Left lung (tissue), 14 donors: ENCODE results near the gene SLC32A1. TPM values are rescaled to one million over a fixed set of nuclear protein-coding genes. Genes with fewer than 3 reads are reported as not detected.

ENCODE experiments used
- ATAC-seq: fragments of 200-7000 bp; cut with Tn5 transposase; one replicate; pipeline ENCODE4 v1.9.1; 2020; ENCODE audit warnings: moderate library complexity
- DNase-seq, 4 donors: peaks; one replicate each; pipeline ENCODE4 v3.0.0-alpha.2; 2013 to 2020
- H3K27ac ChIP-seq, 2 donors: fragments of 200-600 bp; sonication (generic) in 1 of 2; one replicate each; pipeline versions ENCODE4 v1.5.0 to v1.8.0; 2020 to 2021
- H3K27me3 ChIP-seq, 2 donors: fragments of 200-600 bp; sonication (generic) in 1 of 2; one replicate each; pipeline versions ENCODE4 v1.5.0 to v1.8.0; 2020 to 2021
- H3K36me3 ChIP-seq, 2 donors: fragments of 200-600 bp; sonication (generic) in 1 of 2; one replicate each; pipeline versions ENCODE4 v1.5.0 to v1.8.0; 2020 to 2021
- H3K4me1 ChIP-seq, 2 donors: fragments of 200-600 bp; one replicate each; pipeline ENCODE4 v1.8.0; 2021
- H3K4me3 ChIP-seq, 2 donors: fragments of 200-600 bp; sonication (generic) in 1 of 2; one replicate each; pipeline versions ENCODE4 v1.5.0 to v1.8.0; 2020 to 2021; ENCODE audit warnings: mild to moderate bottlenecking in 1 of 2
- H3K9me3 ChIP-seq, 2 donors: fragments of 200-600 bp; sonication (generic) in 1 of 2; one replicate each; pipeline versions ENCODE4 v1.5.0 to v1.8.0; 2020 to 2021
- CTCF ChIP-seq, 2 donors: fragments of 200-600 bp; sonication (generic) in 1 of 2; IDR thresholded peaks; one replicate each; pipeline versions ENCODE4 v1.5.0 to v1.8.0; 2021; ENCODE audit warnings: antibody characterized with exemption in 2 of 2
- intact Hi-C, 2 donors: fragments of 100-400 bp; cut with DNase I; formaldehyde crosslinking; loops; one replicate each; pipeline versions ENCODE4 v1.11.2 to v1.14.2; 2022
- long read RNA-seq, 12 donors: library from polyadenylated mRNA in 2 of 12; unstranded in 2 of 12; transcript quantifications; one replicate each; pipeline ENCODE4 v2.0.0 and lab custom pipeline, GENCODE V29; 2019 to 2026
- polyA plus RNA-seq, 6 donors: library from polyadenylated mRNA; unstranded; fragments of 120-200 nt; gene quantifications; one replicate each; pipeline ENCODE4 v1.2.1, GENCODE V29; 2013; ENCODE audit not compliant: insufficient read length in 6 of 6
- total RNA-seq, 2 donors: library from RNA; stranded (reverse); fragmentation: NEBNext Ultra II Directional; extraction: Animal tissue kit (Norgen Biotek cat#: 25700); gene quantifications; one replicate each; pipeline ENCODE4 v1.2.1, GENCODE V29; 2021
- donor health status: DM: no; HTN: yes; CAD: no.
- donor health status: DM: no; HTN: no; CAD: no.

Gene SLC32A1
- total RNA-seq (not detected), polyA plus RNA-seq (not detected)
- long read RNA-seq, donor 1: 0 reads
- long read RNA-seq, donor 2: 0 reads
- long read RNA-seq, donor 3: 0 reads
- long read RNA-seq, donor 4: 0 reads
- long read RNA-seq, donor 5: 0 reads
- long read RNA-seq, donor 6: 0 reads
- long read RNA-seq, donor 7: 0 reads
- long read RNA-seq, donor 8: 0 reads
- long read RNA-seq, donor 9: 0 reads
- long read RNA-seq, donor 10: 0 reads
- long read RNA-seq, donor 11, transcript SLC32A1-201 (2 exons, 2,574 nt): major isoform, 17 of 17 reads
- long read RNA-seq, donor 11, partial matches to known transcripts: 0 of 17 reads
- long read RNA-seq, donor 11, other reads (novel, unspliced or antisense): 0 of 17 reads
- long read RNA-seq, donor 12: 0 reads

DNA sequence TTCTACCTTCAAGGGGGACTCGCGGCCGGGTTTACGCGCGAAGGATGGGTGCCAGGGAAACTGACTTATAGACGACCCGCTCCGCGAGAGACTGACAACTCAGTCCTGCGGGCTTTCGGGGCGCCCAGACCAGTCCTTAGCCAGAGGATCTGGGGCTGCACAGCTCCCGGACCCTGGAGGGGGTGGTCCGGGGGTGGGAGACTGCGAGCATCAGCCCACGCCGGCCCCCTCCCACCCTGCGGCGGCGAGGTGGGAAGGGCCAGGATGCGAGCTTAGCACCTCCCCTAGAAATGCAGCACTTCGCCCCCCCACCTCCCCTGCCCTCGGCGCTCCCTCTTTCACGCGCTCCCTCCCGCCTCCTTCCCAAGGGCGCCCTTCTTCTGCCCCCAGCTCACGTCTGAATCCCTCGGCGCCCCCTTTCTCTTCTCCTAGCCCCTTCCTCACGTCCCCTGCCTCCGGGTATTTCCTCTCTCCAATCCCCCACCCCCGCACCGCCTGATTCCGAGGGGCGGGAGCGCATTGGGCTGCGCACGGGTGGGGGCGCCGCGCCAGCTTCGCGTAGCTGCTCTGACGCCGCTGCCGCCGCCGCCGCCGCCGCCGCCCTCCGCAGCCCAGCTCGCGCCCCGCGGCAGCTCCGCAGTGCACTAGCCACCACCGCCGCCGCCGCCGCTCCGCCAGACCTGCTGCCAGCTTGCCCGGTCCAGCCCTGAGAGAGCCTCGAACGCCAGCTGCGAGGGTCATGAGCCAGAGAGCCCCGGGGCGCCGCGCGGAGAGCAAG lies at the start of gene SLC32A1:
Gene SLC32A1 (plus strand): TSS at position 639 of the 778 bp plus-strand sequence. CDS start 239 bp downstream, outside the sequence.
- ATAC-seq: no peak
- Histone ChIP-seq H3K9me3 (no peaks in the 10 kb centered on the region), H3K4me3 (no peak within 1 kb of the TSS), H3K27me3 (peaks cover 81 to 100% of the 10 kb centered on the region in 2 donors), H3K36me3 (no peaks in the 10 kb centered on the region), H3K4me1 (peaks cover 0 to 24% of the 10 kb centered on the region in 2 donors), H3K27ac (no peak within 1 kb of the TSS)
- intact Hi-C loops: no loop called here
- no peak for DNase-seq
- TF ChIP-seq CTCF (IDR thresholded peaks at IDR 0.05): no peak

GRCh38 chr20:38674765-38675133 lies 49.5 kb upstream of the SLC32A1 start:
- no peaks in the 10 kb centered on the region for H3K9me3 ChIP-seq
- H3K4me1 ChIP-seq: peaks cover 0 to 12% of the 10 kb centered on the region in 2 donors
- H3K27me3 ChIP-seq: peaks cover 14 to 78% of the 10 kb centered on the region in 2 donors
- no peaks in the 10 kb centered on the region for H3K36me3 ChIP-seq
- no peak for ATAC-seq
- DNase-seq: no peak
- H3K27ac ChIP-seq: no peak overlapping the region
- intact Hi-C loops: no loop called here
- no peak overlapping the region for H3K4me3 ChIP-seq
- TF ChIP-seq CTCF (IDR thresholded peaks at IDR 0.05): no peak

- TF ChIP-seq CTCF (IDR thresholded peaks at IDR 0.05): no peak
- intact Hi-C loops: no loop called here
- Histone ChIP-seq H3K4me1 (peaks cover 0 to 12% of the 10 kb centered on the region in 2 donors), H3K27ac (no peak overlapping the region), H3K4me3 (no peak overlapping the region), H3K36me3 (no peaks in the 10 kb centered on the region), H3K27me3 (peaks cover 14 to 68% of the 10 kb centered on the region in 2 donors), H3K9me3 (no peaks in the 10 kb centered on the region)
- no peak for ATAC-seq
- DNase-seq: no peak
These were observed 47.7 kb upstream of the SLC32A1 start for GRCh38 chr20:38676576-38676975.

DNA sequence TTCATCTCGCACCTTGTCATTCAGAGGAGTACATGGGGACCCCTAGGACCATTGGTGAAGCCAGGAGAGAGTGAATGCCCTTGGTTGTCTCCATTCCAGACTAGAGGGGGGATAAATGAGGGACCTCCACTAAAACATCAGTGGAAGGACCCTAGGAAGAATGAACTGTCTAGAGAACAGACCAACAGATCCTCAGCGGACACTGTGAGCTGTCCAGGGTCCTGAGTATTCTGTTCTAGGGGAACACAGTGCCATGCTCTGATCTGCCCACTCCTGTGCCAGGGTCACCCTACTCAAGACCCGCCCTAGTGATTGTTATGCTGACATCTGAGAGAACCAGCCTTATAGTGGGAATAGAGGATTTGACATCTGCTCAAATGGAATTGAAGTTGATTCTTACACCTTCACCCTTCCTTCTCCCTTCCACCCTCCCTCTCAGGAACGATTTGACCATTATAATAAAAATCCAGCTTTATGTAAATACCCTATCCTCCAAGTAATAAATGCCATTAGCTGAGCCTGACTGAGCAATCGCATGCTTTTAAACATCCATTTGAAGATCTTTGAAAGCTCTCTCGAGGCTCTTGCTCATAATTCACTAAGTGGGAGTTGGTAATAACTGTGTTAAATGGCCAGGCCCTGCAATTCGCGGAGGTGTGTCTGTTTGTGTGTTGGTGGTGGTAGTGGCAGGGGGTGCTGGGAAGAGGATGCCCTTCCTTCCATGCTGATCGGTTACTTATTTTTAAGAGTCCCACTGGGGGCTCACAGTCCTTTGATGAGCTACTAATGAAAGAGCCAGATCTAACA lies 43.6 kb upstream of the SLC32A1 start:
- H3K9me3 ChIP-seq: no peaks in the 10 kb centered on the region
- no peak overlapping the region for H3K4me3 ChIP-seq
- ATAC-seq: peak; percentile 72
- H3K27ac ChIP-seq: no peak overlapping the region
- H3K4me1 ChIP-seq: no peaks in the 10 kb centered on the region
- no peaks in the 10 kb centered on the region for H3K36me3 ChIP-seq
- intact Hi-C loops: no loop called here
- peaks cover 0 to 61% of the 10 kb centered on the region in 2 donors for H3K27me3 ChIP-seq
- TF ChIP-seq CTCF (IDR thresholded peaks at IDR 0.05): no peak
- peak in 2 of 4 donors; percentile 45 to 49 for DNase-seq
